ENCODE measurements around the gene OVOL3. TPM values are rescaled to one million over a fixed set of nuclear protein-coding genes. Genes with fewer than 3 reads are reported as not detected.

OVOL3 gene
- total and polyA plus RNA-seq, 2 experiments from 2014 or later = not detected

- 67 to 70% methylated on average over 6 of the region's 6 CpGs for WGBS, 2 experiments (ENCODE audit: low coverage in 1 of 2, low lambda C conversion rate in 2 of 2, missing lambda C conversion rate in 2 of 2)
- TF ChIP-seq EZH2phosphoT487 (IDR thresholded peaks at IDR 0.05; ENCODE audit: insufficient read depth, low read depth) = no peak
- TF ChIP-seq EZH2 (IDR thresholded peaks at IDR 0.05; ENCODE audit: insufficient read depth, poor library complexity, severe bottlenecking) = no peak
- Histone ChIP-seq H3K27ac (no peak overlapping the region), H3K4me1 (ENCODE audit: insufficient read depth) (peaks cover 7% of the 10 kb centered on the region; the same call in 1 of the 2 replicates), H3K79me2 (ENCODE audit: insufficient read depth) (no peaks in the 10 kb centered on the region), H3K9ac (no peak overlapping the region), H3K27me3 (replicated peaks; ENCODE audit: insufficient read depth) (no peaks in the 10 kb centered on the region), H3F3A (ENCODE audit: insufficient read depth) (no peaks in the 10 kb centered on the region), H3K36me3 (ENCODE audit: low read depth) (no peaks in the 10 kb centered on the region), H3K9me3 (ENCODE audit: low read depth) (no peaks in the 10 kb centered on the region), H3K9me2 (ENCODE audit: insufficient read depth) (no peaks in the 10 kb centered on the region), H4K20me1 (ENCODE audit: insufficient read depth) (no peaks in the 10 kb centered on the region), H2AFZ (no peak overlapping the region; the same call in 1 of the 2 replicates), H3K4me2 (ENCODE audit: unreplicated experiment) (no peak overlapping the region), H3K4me3 (no peak overlapping the region)
- no peak for DNase-seq
- in situ Hi-C loops (cut with MboI) = no loop called here
These were observed 17.3 kb upstream of the OVOL3 start for GRCh38 chr19:36093687-36094086.

GRCh38 chr19:36097036-36097435, 13.9 kb upstream of the OVOL3 start:
- no peaks in the 10 kb centered on the region for H3K9me3 ChIP-seq (ENCODE audit: low read depth)
- WGBS, 2 experiments (ENCODE audit: low coverage in 1 of 2, low lambda C conversion rate in 2 of 2, missing lambda C conversion rate in 2 of 2) = 89 to 95% methylated on average over 6 of the region's 6 CpGs
- H3F3A ChIP-seq (ENCODE audit: insufficient read depth) = no peaks in the 10 kb centered on the region
- in situ Hi-C loops (cut with MboI) = no loop called here
- no peaks in the 10 kb centered on the region for H3K36me3 ChIP-seq (ENCODE audit: low read depth)
- no peak overlapping the region for H3K9ac ChIP-seq
- H4K20me1 ChIP-seq (ENCODE audit: insufficient read depth) = no peaks in the 10 kb centered on the region
- H3K4me1 ChIP-seq (ENCODE audit: insufficient read depth) = peaks cover 7% of the 10 kb centered on the region; the same call in 1 of the 2 replicates
- no peak overlapping the region for H3K27ac ChIP-seq
- no peak overlapping the region for H3K4me2 ChIP-seq (ENCODE audit: unreplicated experiment)
- no peak overlapping the region for H2AFZ ChIP-seq
- no peak overlapping the region for H3K4me3 ChIP-seq
- H3K79me2 ChIP-seq (ENCODE audit: insufficient read depth) = no peaks in the 10 kb centered on the region
- TF ChIP-seq EZH2phosphoT487 (IDR thresholded peaks at IDR 0.05; ENCODE audit: insufficient read depth, low read depth) (no peak), EZH2 (IDR thresholded peaks at IDR 0.05; ENCODE audit: insufficient read depth, poor library complexity, severe bottlenecking) (no peak)
- H3K27me3 ChIP-seq (replicated peaks; ENCODE audit: insufficient read depth) = no peaks in the 10 kb centered on the region
- H3K9me2 ChIP-seq (ENCODE audit: insufficient read depth) = no peaks in the 10 kb centered on the region
- DNase-seq = no peak

GRCh38 chr19:36099166-36099785, 11.7 kb upstream of the OVOL3 start:
- TF ChIP-seq EZH2 (IDR thresholded peaks at IDR 0.05; ENCODE audit: insufficient read depth, poor library complexity, severe bottlenecking) = no peak
- no peak for TF ChIP-seq EZH2phosphoT487 (IDR thresholded peaks at IDR 0.05; ENCODE audit: insufficient read depth, low read depth)
- no peak overlapping the region for H3K9ac ChIP-seq
- H4K20me1 ChIP-seq (ENCODE audit: insufficient read depth) = no peaks in the 10 kb centered on the region
- H3K4me2 ChIP-seq (ENCODE audit: unreplicated experiment) = no peak overlapping the region
- H2AFZ ChIP-seq = no peak overlapping the region
- in situ Hi-C loops (cut with MboI) = no loop called here
- no peak overlapping the region for H3K4me3 ChIP-seq
- H3K9me3 ChIP-seq (ENCODE audit: low read depth) = no peaks in the 10 kb centered on the region
- 89 to 92% methylated on average over 19 of the region's 19 CpGs for WGBS, 2 experiments (ENCODE audit: low coverage in 1 of 2, low lambda C conversion rate in 2 of 2, missing lambda C conversion rate in 2 of 2)
- no peaks in the 10 kb centered on the region for H3F3A ChIP-seq (ENCODE audit: insufficient read depth)
- no peaks in the 10 kb centered on the region for H3K9me2 ChIP-seq (ENCODE audit: insufficient read depth)
- H3K4me1 ChIP-seq (ENCODE audit: insufficient read depth) = no peaks in the 10 kb centered on the region
- H3K36me3 ChIP-seq (ENCODE audit: low read depth) = no peaks in the 10 kb centered on the region
- H3K27me3 ChIP-seq (replicated peaks; ENCODE audit: insufficient read depth) = no peaks in the 10 kb centered on the region
- no peak for DNase-seq
- no peak overlapping the region for H3K27ac ChIP-seq
- H3K79me2 ChIP-seq (ENCODE audit: insufficient read depth) = no peaks in the 10 kb centered on the region

- Histone ChIP-seq H3K9me3 (ENCODE audit: low read depth) (no peaks in the 10 kb centered on the region), H3F3A (ENCODE audit: insufficient read depth) (no peaks in the 10 kb centered on the region), H3K27me3 (replicated peaks; ENCODE audit: insufficient read depth) (no peaks in the 10 kb centered on the region), H3K4me3 (no peak overlapping the region), H3K27ac (no peak overlapping the region), H3K36me3 (ENCODE audit: low read depth) (no peaks in the 10 kb centered on the region), H3K9me2 (ENCODE audit: insufficient read depth) (no peaks in the 10 kb centered on the region), H3K4me1 (ENCODE audit: insufficient read depth) (no peaks in the 10 kb centered on the region), H3K79me2 (ENCODE audit: insufficient read depth) (no peaks in the 10 kb centered on the region), H2AFZ (no peak overlapping the region), H3K4me2 (ENCODE audit: unreplicated experiment) (no peak overlapping the region), H3K9ac (no peak overlapping the region), H4K20me1 (ENCODE audit: insufficient read depth) (no peaks in the 10 kb centered on the region)
- WGBS, 2 experiments (ENCODE audit: low coverage in 1 of 2, low lambda C conversion rate in 2 of 2, missing lambda C conversion rate in 2 of 2) = 100% methylated on average over 3 to 5 of the region's 5 CpGs
- no peak for TF ChIP-seq EZH2 (IDR thresholded peaks at IDR 0.05; ENCODE audit: insufficient read depth, poor library complexity, severe bottlenecking)
- no peak for TF ChIP-seq EZH2phosphoT487 (IDR thresholded peaks at IDR 0.05; ENCODE audit: insufficient read depth, low read depth)
- in situ Hi-C loops (cut with MboI) = no loop called here
- no peak for DNase-seq
These were observed 10.5 kb upstream of the OVOL3 start for GRCh38 chr19:36100476-36100875.
